Muscle of leg (tissue), 16 donors: ENCODE results near the gene NCR2. TPM values are rescaled to one million over a fixed set of nuclear protein-coding genes. Genes with fewer than 3 reads are reported as not detected.
A peak's percentile ranks its signal among the peaks of the same experiment; 100 is the strongest.
"Not testable (repeated sequence)": the region's sequence is repeated elsewhere in the genome, so short reads cannot be mapped to it uniquely, and the experiment has no call there.

Experiments used
- DNase-seq: peaks from one replicate; pipeline ENCODE4 v3.0.0; 2013
- H3K27ac ChIP-seq: one replicate; pipeline ENCODE4 v1.5.1; 2013; ENCODE audit warnings: mild to moderate bottlenecking, low read length, control low read depth
- H3K27me3 ChIP-seq: one replicate; pipeline ENCODE4 v1.6.1; 2013; ENCODE audit warnings: low read length; ENCODE audit not compliant: control insufficient read depth, insufficient read depth
- H3K36me3 ChIP-seq: one replicate; pipeline ENCODE4 v1.6.1; 2013; ENCODE audit warnings: low read length; ENCODE audit not compliant: control insufficient read depth, insufficient read depth
- H3K4me1 ChIP-seq: one replicate; pipeline ENCODE4 v1.6.1; 2013; ENCODE audit warnings: low read length; ENCODE audit not compliant: control insufficient read depth, insufficient read depth
- H3K4me3 ChIP-seq: one replicate; pipeline ENCODE4 v1.5.1; 2013; ENCODE audit warnings: low read length, control low read depth
- H3K9me3 ChIP-seq: replicated peaks from 2 replicates; pipeline ENCODE4 v1.6.1; 2013; ENCODE audit warnings: low read depth, low read length; ENCODE audit not compliant: control insufficient read depth
- WGBS: methylation state at CpG from one replicate; pipeline ENCODE4 v1.1.5; 2013; ENCODE audit warnings: missing lambda C conversion rate; ENCODE audit not compliant: insufficient coverage; 5-methylcytosine and 5-hydroxymethylcytosine counted together
- long read RNA-seq, 11 donors: transcript quantifications; one replicate each; lab custom pipeline, GENCODE V29; 2026
- polyA plus RNA-seq, 8 donors: library from polyadenylated mRNA; unstranded; fragments of 120-200 nt; gene quantifications; one replicate each; pipeline versions ENCODE4 v1.2.1 to v1.2.3, GENCODE V29; 2013; ENCODE audit warnings: inconsistent platforms in 1 of 8, low replicate concordance in 1 of 8; ENCODE audit not compliant: insufficient read length in 8 of 8, insufficient read depth in 1 of 8
- total RNA-seq: library from RNA; stranded (reverse); fragments of 120-200 nt; gene quantifications from one replicate; pipeline ENCODE4 v1.2.4, GENCODE V29; 2013

Gene NCR2, protein sequence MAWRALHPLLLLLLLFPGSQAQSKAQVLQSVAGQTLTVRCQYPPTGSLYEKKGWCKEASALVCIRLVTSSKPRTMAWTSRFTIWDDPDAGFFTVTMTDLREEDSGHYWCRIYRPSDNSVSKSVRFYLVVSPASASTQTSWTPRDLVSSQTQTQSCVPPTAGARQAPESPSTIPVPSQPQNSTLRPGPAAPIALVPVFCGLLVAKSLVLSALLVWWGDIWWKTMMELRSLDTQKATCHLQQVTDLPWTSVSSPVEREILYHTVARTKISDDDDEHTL
- total RNA-seq: not detected
- polyA plus RNA-seq: not detected
- long read RNA-seq, donor 1: 0 reads
- long read RNA-seq, donor 2: 0 reads
- long read RNA-seq, donor 3: 0 reads
- long read RNA-seq, donor 4: 0 reads
- long read RNA-seq, donor 5: 0 reads
- long read RNA-seq, donor 6: 0 reads
- long read RNA-seq, donor 7: 0 reads
- long read RNA-seq, donor 8: 0 reads
- long read RNA-seq, donor 9: 0 reads
- long read RNA-seq, donor 10: 0 reads
- long read RNA-seq, donor 11: 0 reads

DNA sequence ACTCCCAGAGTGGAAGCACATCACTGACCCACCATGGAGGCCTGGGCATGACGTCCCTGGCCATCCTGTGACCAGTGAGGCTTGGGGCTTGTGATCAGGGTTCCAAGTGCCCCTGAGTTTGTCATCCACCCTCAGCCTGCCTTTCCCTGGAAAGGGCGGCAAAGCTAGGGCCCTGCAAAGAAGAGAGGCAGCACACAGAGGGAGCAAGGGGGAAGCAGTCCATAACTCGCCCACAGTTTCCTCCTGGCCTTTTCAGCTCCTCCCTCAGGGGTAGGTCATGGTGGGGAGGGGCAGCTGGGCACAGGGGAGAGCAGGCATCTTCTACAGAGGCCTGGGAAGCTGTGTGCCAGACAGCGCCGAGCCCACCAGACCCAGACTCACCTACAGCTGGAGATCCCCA is at the start of gene NCR2:
Gene NCR2 (plus strand): TSS at position 313 of the 400 bp plus-strand sequence. CDS start 269 bp downstream, outside the sequence.
- Histone ChIP-seq H3K27ac (no peak within 1 kb of the TSS), H3K4me1 (no peaks in the 10 kb centered on the region), H3K9me3 (no peaks in the 10 kb centered on the region), H3K4me3 (no peak within 1 kb of the TSS), H3K36me3 (no peaks in the 10 kb centered on the region), H3K27me3 (peaks cover 4% of the 10 kb centered on the region)
- WGBS: 83% methylated on average over 3 of the region's 5 CpGs
- DNase-seq: no peak

DNA sequence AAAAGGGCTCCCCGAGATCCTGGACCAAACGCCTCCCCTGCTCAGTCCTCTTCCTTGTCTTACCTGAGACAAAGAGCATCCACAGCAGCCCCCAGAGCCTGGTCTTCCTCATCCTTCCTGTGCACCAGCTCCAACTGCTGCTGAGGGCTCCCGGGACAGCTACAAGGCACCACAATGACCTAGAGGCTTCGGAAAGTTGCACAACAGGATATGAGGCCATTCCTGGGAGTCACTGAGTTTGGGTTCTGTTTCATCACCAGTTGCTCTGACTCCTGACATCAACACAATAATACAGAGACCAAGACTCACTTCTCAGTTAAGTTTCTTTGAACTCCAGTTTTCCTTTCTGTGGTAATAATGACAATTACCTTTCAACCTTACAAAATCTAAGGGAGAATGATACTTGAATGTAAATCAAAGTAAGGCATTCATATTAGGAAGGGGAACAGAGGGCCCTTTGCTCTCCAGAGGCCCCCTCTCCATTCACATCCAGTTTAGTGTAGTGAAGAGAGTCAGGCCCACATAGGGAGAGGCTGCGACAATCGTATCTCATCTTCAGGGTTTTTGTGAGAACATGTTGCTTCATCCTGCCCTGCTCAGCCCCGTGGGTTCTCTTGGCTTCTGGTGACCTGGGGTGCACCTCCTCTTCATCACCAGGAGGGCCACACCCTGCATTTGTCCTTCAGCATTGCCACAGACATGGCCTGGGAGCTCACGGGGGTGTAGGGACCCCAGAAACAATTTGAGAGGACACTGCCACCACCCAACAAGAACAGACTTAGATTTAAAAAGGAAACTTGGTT is 48.7 kb upstream of the NCR2 start, which contains the start of gene TREM1:
Gene TREM1 (minus strand): TSS at position 139 of the 803 bp plus-strand sequence. CDS start 27 bp downstream, at position 112.
- peak; percentile 75 for DNase-seq
- Histone ChIP-seq H3K36me3 (no peaks in the 10 kb centered on the region), H3K4me3 (no peak within 1 kb of the TSS), H3K27ac (no peak within 1 kb of the TSS), H3K27me3 (peaks cover 12% of the 10 kb centered on the region), H3K4me1 (no peaks in the 10 kb centered on the region), H3K9me3 (no peaks in the 10 kb centered on the region)
- 77% methylated on average over 5 of the region's 8 CpGs for WGBS

GRCh38 chr6:41288030-41288753 is 47.2 kb upstream of the NCR2 start:
- no peak overlapping the region for H3K4me3 ChIP-seq
- no peaks in the 10 kb centered on the region for H3K4me1 ChIP-seq
- no peak overlapping the region for H3K27ac ChIP-seq
- no peaks in the 10 kb centered on the region for H3K9me3 ChIP-seq
- H3K27me3 ChIP-seq: peaks cover 12% of the 10 kb centered on the region
- peak; percentile 30 for DNase-seq
- no CpG with 5 or more reads among the region's 6 CpGs for WGBS
- no peaks in the 10 kb centered on the region for H3K36me3 ChIP-seq

DNA sequence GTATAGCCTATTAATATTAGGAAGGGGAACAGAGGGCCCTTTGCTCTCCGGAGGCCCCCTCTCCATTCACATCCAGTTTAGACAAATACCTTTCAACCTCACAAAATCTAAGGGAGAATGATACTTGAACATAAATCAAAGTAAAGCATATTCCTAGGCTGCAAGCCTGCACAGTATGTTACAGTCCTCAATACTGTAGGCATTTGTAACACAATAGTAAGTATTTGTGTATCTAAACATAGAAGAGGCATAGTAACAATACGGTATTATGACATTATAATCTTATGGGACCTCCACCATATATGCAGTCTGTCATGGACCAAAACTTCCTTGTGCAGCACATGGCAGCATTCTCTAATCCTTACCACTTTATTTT is 46.7 kb upstream of the NCR2 start:
- H3K27me3 ChIP-seq: peaks cover 12% of the 10 kb centered on the region
- H3K4me3 ChIP-seq: no peak overlapping the region
- no peak overlapping the region for H3K27ac ChIP-seq
- no peaks in the 10 kb centered on the region for H3K4me1 ChIP-seq
- no peaks in the 10 kb centered on the region for H3K36me3 ChIP-seq
- DNase-seq: no peak
- WGBS: no CpG with 5 or more reads among the region's 2 CpGs
- H3K9me3 ChIP-seq: no peaks in the 10 kb centered on the region

GRCh38 chr6:41289815-41290214 is 45.6 kb upstream of the NCR2 start:
- Histone ChIP-seq H3K4me3 (no peak overlapping the region), H3K27ac (no peak overlapping the region), H3K9me3 (no peaks in the 10 kb centered on the region), H3K27me3 (peaks cover 13% of the 10 kb centered on the region), H3K4me1 (no peaks in the 10 kb centered on the region), H3K36me3 (no peaks in the 10 kb centered on the region)
- no CpG with 5 or more reads among the region's 4 CpGs for WGBS
- no peak for DNase-seq

- Histone ChIP-seq H3K4me3 (no peak overlapping the region), H3K4me1 (no peaks in the 10 kb centered on the region), H3K27ac (no peak overlapping the region), H3K36me3 (no peaks in the 10 kb centered on the region), H3K27me3 (peaks cover 5% of the 10 kb centered on the region), H3K9me3 (no peaks in the 10 kb centered on the region)
- 0% methylated on average over 1 of the region's 1 CpG for WGBS
- DNase-seq: no peak
These were observed 43.7 kb upstream of the NCR2 start for GRCh38 chr6:41291717-41292116.

DNA sequence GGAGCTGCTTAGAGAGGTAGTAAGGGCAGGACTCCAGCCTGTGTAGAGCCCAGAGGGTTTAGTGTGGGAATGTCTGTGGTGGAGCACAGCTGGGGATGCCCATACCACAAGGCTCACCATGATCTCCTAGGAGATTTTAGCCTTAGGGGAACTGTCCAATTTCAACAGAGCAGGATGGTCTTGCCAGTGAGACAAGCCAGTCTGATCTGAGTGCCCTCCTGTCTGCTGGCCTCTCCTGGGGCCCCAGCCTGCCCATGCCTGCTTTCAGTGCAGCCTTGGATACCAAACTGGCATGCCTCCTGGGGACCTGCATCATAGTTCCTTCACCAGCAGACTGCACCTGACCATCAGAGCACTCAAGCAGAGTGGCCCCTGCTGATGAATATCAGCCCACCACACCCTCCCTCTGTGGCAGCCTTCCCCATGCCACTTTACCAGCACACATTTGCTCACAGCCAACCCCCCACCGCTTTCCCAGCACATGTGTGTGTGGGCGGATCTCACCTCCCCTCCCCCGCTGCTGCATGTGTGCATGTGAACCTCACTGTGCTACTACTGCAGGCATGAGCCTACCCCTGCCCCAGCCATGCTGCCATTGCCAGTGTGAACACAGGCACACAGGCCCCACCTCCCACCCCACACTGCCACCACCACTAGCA is 41.1 kb upstream of the NCR2 start:
- 81% methylated on average over 3 of the region's 3 CpGs for WGBS
- peaks cover 2% of the 10 kb centered on the region for H3K27me3 ChIP-seq
- no peaks in the 10 kb centered on the region for H3K36me3 ChIP-seq
- no peaks in the 10 kb centered on the region for H3K9me3 ChIP-seq
- DNase-seq: no peak
- no peaks in the 10 kb centered on the region for H3K4me1 ChIP-seq
- no peak overlapping the region for H3K4me3 ChIP-seq
- H3K27ac ChIP-seq: no peak overlapping the region

GRCh38 chr6:41297248-41297647 is 38.2 kb upstream of the NCR2 start:
- not testable (repeated sequence) for DNase-seq, H3K27ac ChIP-seq, H3K36me3 ChIP-seq, H3K4me1 ChIP-seq, H3K4me3 ChIP-seq, H3K9me3 ChIP-seq, H3K27me3 ChIP-seq
- no CpG with 5 or more reads among the region's 5 CpGs for WGBS

DNA sequence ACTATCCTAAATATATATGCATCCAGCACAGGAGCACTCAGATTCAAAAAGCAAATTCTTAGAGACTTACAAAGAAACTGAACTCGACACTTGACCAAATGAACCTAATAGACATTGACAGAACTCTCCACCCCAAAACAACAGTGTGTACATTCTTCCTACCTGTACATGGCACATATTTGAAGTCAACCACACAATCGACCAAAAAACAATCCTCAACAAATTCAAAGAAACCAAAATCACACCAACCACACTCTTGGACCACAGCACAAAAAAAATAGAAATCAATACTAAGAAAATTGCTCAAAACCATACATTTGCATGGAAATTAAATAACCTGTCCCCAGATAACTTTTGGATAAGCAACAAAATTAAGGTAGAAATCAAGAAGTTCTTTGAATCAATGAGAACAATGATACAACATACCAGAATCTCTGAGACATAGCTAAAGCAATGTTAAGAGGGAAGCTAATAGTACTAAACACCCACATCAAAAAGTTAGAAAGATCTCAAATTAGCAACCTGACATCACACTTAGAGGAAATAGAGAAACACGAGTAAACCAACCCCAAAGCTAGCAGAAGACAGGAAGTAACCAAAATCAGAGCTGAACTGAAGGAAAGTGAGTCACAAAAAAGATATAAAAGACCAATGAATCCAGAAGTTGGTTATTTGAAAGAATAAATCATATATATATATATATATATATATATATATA is 36.5 kb upstream of the NCR2 start:
- Histone ChIP-seq H3K4me3 (no peak overlapping the region), H3K9me3 (no peaks in the 10 kb centered on the region), H3K27ac (no peak overlapping the region), H3K36me3 (no peaks in the 10 kb centered on the region), H3K4me1 (no peaks in the 10 kb centered on the region), H3K27me3 (peaks cover 2% of the 10 kb centered on the region)
- peak; percentile 21 for DNase-seq
- WGBS: 73% methylated on average over 2 of the region's 3 CpGs
